GM13976 (cell line): ENCODE results near the gene NEK9.

Experiments used
- DNase-seq: peaks from one replicate; pipeline ENCODE4 v3.0.0; 2012; ENCODE audit warnings: low spot score
- in situ Hi-C: fragments of 300-500 bp; cut with MboI; formaldehyde crosslinking; loops from one replicate; pipeline ENCODE4 v1.12.0; 2022; ENCODE audit warnings: low sequenced_read_pairs, mixed read lengths, inconsistent platforms; ENCODE audit not compliant: unreplicated experiment
- TF ChIP-seq, protein P1 (sequence below): IDR thresholded peaks from 2 replicates; pipeline ENCODE4 v1.5.1; 2012; ENCODE audit warnings: borderline replicate concordance, mild to moderate bottlenecking; ENCODE audit not compliant: insufficient read depth; ENCODE audit errors: extremely low read depth, missing control alignments, control extremely low read depth

The NEK9 gene

DNA sequence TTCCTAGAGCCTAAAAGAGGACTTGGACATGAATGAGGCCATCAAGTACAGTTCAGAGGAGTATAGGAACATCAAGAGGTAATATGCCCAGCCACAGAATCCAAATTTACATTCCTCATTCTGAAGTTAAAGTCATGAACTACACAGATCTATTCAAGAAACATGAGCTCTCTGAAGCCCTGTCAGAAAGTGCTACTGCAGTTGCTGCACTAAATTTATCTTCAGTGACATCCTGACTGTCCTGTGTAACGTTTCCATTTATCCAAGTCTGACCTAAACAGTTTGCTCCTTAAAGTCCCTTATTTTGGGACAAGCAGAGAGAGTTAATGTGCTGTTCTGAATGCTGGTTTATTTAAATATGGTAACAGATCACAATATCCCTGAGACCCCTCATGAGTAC is 28.2 kb downstream of the NEK9 start:
- in situ Hi-C loops, result loop anchor here (10.0 kb wide), 1 partner anchor 244 kb away; no protein-coding TSS in a partner anchor
- no peak for DNase-seq
- TF ChIP-seq, protein P1, sequence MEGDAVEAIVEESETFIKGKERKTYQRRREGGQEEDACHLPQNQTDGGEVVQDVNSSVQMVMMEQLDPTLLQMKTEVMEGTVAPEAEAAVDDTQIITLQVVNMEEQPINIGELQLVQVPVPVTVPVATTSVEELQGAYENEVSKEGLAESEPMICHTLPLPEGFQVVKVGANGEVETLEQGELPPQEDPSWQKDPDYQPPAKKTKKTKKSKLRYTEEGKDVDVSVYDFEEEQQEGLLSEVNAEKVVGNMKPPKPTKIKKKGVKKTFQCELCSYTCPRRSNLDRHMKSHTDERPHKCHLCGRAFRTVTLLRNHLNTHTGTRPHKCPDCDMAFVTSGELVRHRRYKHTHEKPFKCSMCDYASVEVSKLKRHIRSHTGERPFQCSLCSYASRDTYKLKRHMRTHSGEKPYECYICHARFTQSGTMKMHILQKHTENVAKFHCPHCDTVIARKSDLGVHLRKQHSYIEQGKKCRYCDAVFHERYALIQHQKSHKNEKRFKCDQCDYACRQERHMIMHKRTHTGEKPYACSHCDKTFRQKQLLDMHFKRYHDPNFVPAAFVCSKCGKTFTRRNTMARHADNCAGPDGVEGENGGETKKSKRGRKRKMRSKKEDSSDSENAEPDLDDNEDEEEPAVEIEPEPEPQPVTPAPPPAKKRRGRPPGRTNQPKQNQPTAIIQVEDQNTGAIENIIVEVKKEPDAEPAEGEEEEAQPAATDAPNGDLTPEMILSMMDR, result no peak

DNA sequence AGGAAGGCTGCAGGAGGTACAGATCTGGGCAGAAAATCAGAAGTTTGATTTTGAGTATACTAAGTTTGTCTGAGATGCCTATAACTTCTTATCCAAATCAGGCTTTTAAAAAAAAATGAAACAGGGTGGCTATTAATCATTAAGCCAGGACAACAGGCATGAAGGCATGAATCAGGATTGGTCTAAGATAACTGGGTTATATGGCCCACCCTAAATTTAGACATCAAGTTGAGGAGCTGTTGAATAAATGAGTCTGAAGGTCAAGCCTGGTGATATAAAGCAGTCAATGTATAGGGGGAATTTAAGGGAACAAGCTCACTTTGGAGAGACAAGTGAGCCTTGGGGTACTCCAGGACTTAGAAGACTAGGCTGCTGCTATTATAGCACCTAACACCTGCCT is 28.6 kb downstream of the NEK9 start:
- TF ChIP-seq, protein P1, result no peak
- DNase-seq, result no peak
- in situ Hi-C loops, result loop anchor here (10.0 kb wide), 1 partner anchor 243 kb away; no protein-coding TSS in a partner anchor

DNA sequence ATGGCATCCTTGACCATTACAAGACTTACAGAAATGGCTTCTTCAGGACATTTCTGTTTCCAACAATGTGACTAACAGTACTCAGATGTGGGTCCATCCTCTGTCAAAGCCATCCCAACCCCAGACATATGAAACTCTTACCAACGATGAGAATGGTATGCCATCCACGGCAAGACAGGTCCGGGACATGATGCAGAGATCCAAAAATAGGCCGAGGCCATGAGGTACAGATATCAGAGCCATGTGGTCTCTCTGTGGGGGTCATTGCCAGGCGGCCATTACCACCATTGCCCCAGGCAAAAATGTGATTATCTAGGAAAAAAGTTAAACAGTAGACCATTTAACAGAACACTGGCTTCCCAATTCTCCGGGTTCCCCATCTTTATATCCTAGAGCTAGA is 29.9 kb downstream of the NEK9 start:
- in situ Hi-C loops, result loop anchor here (10.0 kb wide), 1 partner anchor 242 kb away; no protein-coding TSS in a partner anchor
- DNase-seq, result no peak
- TF ChIP-seq, protein P1, result no peak

DNA sequence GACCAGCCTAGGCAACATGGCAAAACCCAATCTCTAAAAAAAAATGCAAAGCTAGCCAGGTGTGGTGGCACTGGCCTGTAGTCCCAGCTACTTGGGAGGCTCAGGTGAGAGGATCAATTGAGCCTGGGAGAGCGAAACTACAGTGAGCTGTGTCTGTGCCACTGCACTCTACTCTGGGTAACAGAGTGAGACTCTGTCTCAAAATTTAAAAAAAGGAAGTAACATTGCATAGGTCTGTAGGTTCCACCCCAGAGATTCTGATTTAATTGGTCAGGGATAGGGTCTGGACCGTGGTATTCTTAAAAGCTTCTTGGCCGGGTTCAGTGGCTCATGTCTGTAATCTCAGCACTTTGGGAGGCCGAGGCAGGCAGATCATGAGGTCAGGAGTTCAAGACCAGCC is 31.2 kb downstream of the NEK9 start:
- TF ChIP-seq, protein P1, result no peak
- in situ Hi-C loops, result loop anchor here (10.0 kb wide), 1 partner anchor 241 kb away; no protein-coding TSS in a partner anchor
- DNase-seq, result no peak

DNA sequence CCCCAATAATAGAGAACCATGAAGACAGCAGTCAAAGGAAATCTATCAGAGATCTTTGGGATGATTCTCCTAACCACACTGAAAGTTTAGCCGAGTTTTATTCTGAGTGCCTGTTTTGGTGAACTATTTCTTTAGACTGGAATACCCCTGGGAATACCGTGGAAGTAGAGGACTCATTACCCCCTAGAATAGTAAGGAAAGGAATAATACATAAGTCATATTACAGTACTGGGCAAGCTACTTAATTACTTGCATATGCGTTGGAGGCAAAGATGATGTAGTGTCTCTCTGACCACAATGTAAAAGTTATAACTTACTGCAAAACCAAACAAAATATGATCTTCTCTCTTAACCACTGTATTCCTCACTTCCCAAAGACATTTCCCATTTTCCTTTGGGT is 32.0 kb downstream of the NEK9 start:
- TF ChIP-seq, protein P1, result no peak
- in situ Hi-C loops, result loop anchor here (10.0 kb wide), 1 partner anchor 240 kb away; no protein-coding TSS in a partner anchor
- no peak for DNase-seq

DNA sequence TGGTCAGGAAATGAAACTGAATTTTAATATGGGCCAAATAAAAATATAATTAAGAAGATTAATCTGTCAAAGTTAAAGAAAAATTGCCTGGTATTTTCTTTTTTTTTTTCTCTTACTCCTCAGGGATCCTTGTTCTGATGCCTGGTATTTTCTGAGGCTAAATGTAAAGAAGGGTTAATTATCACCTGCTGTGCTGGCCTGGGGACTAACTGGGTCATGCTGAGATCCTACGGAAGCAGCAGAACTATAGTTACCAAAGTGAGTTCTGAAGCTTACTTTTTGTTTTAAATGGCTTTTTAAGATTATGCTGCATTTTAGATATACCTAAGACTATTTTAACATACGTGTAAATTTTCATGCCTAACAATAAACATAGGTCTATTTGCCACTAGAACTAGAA is 34.1 kb downstream of the NEK9 start:
- TF ChIP-seq, protein P1, result no peak
- DNase-seq, result no peak
- in situ Hi-C loops, result loop anchor here (10.0 kb wide), 1 partner anchor 238 kb away; no protein-coding TSS in a partner anchor
